ENCODE results near the gene IL23R. TPM values are rescaled to one million over a fixed set of nuclear protein-coding genes. Genes with fewer than 3 reads are reported as not detected.
A peak's percentile ranks its signal among the peaks of the same experiment; 100 is the strongest.

IL23R gene
- total RNA-seq, 3 donors from 2014 or later = not detected

GRCh38 chr1:67148516-67149178 lies 17.6 kb upstream of the IL23R start:
- H3K36me3 ChIP-seq = no peaks in the 10 kb centered on the region
- H3K4me1 ChIP-seq = peaks cover 0 to 5% of the 10 kb centered on the region in 2 donors
- no peaks in the 10 kb centered on the region for H3K9me3 ChIP-seq
- H3K27me3 ChIP-seq = no peaks in the 10 kb centered on the region
- no peak for TF ChIP-seq CTCF (IDR thresholded peaks at IDR 0.05)
- TF ChIP-seq POLR2A (IDR thresholded peaks at IDR 0.05) = no peak
- TF ChIP-seq POLR2AphosphoS5 (IDR thresholded peaks at IDR 0.05) = no peak
- no peak overlapping the region for H3K27ac ChIP-seq
- intact Hi-C loops (cut with DNase I; ENCODE audit: low total_unique reads) = no loop called here
- no peak for DNase-seq (ENCODE audit: low spot score in 2 of 2)
- H3K4me3 ChIP-seq = peak overlapping the region in 1 of 3 donors; percentile 9

DNA sequence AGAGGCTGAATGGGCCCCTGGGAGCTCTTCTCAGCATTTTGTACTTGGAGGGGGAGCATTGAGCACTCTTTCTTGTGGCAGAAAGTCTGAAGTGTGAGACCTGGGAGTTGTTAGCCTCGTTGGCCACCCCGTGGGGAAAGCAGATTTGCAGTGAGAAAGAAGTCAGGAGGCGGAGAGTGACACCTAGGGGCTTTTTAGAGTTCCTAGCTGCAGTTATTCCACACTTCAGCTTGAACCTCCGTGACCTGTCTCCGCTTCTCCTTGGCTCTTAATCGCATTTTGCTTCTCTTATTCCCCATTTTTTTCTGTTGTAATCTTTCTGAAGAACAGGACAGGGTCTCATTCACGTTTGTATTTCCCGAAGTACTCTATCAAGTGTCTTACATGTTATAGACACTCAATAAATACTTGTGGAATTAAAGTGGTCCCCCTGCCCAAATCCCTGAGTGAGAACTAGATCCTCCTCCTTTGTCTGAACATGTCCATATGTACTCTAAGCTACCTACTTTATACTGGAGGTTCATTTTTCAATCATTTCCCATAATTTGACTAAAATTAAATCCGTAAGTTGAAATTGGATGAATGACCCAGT lies 17.0 kb upstream of the IL23R start:
- TF ChIP-seq POLR2A (IDR thresholded peaks at IDR 0.05) (no peak), CTCF (IDR thresholded peaks at IDR 0.05) (peak in 2 of 3 donors; percentile 80 to 82), POLR2AphosphoS5 (IDR thresholded peaks at IDR 0.05) (no peak)
- Histone ChIP-seq H3K9me3 (no peaks in the 10 kb centered on the region), H3K4me1 (peaks cover 0 to 5% of the 10 kb centered on the region in 2 donors), H3K4me3 (peak overlapping the region in 1 of 3 donors; percentile 9), H3K27me3 (no peaks in the 10 kb centered on the region), H3K36me3 (no peaks in the 10 kb centered on the region), H3K27ac (no peak overlapping the region)
- intact Hi-C loops (cut with DNase I; ENCODE audit: low total_unique reads) = no loop called here
- DNase-seq (ENCODE audit: low spot score in 2 of 2) = peak; percentile 47 to 58

GRCh38 chr1:67150931-67151330 lies 15.3 kb upstream of the IL23R start:
- no peaks in the 10 kb centered on the region for H3K36me3 ChIP-seq
- H3K4me3 ChIP-seq = no peak overlapping the region
- no peaks in the 10 kb centered on the region for H3K27me3 ChIP-seq
- intact Hi-C loops (cut with DNase I; ENCODE audit: low total_unique reads) = no loop called here
- peaks cover 0 to 5% of the 10 kb centered on the region in 2 donors for H3K4me1 ChIP-seq
- no peak overlapping the region for H3K27ac ChIP-seq
- no peaks in the 10 kb centered on the region for H3K9me3 ChIP-seq
- TF ChIP-seq POLR2AphosphoS5 (IDR thresholded peaks at IDR 0.05) (no peak), POLR2A (IDR thresholded peaks at IDR 0.05) (no peak), CTCF (IDR thresholded peaks at IDR 0.05) (no peak)
- DNase-seq (ENCODE audit: low spot score in 2 of 2) = no peak

GRCh38 chr1:67158401-67158800 lies 7.9 kb upstream of the IL23R start:
- intact Hi-C loops (cut with DNase I; ENCODE audit: low total_unique reads) = no loop called here
- no peak overlapping the region for H3K27ac ChIP-seq
- no peaks in the 10 kb centered on the region for H3K27me3 ChIP-seq
- H3K9me3 ChIP-seq = no peaks in the 10 kb centered on the region
- H3K4me3 ChIP-seq = no peak overlapping the region
- no peaks in the 10 kb centered on the region for H3K36me3 ChIP-seq
- TF ChIP-seq POLR2A (IDR thresholded peaks at IDR 0.05) (no peak), CTCF (IDR thresholded peaks at IDR 0.05) (no peak), POLR2AphosphoS5 (IDR thresholded peaks at IDR 0.05) (no peak)
- DNase-seq (ENCODE audit: low spot score in 2 of 2) = no peak
- no peaks in the 10 kb centered on the region for H3K4me1 ChIP-seq

DNA sequence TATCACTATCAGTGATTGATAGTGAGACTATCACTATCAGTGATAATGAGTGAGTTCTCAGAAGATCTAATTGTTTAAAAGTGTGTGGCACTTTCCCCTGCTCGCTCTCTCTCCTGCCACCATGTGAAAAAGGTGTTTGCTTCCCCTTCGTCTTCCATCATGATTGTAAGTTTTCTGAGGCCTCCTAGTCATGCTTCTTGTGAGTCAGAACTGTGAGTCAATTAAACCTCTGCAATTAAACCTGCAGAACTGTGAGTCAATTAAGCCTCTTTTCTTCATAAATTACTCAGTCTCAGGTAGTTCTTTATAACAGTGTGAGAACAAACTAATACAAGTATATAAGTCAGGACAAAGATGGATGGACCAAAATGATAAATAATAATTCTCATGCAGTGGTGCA lies 7.0 kb upstream of the IL23R start:
- TF ChIP-seq POLR2AphosphoS5 (IDR thresholded peaks at IDR 0.05) (no peak), POLR2A (IDR thresholded peaks at IDR 0.05) (no peak), CTCF (IDR thresholded peaks at IDR 0.05) (no peak)
- H3K4me1 ChIP-seq = no peaks in the 10 kb centered on the region
- H3K4me3 ChIP-seq = no peak overlapping the region
- intact Hi-C loops (cut with DNase I; ENCODE audit: low total_unique reads) = no loop called here
- no peak for DNase-seq (ENCODE audit: low spot score in 2 of 2)
- H3K27me3 ChIP-seq = no peaks in the 10 kb centered on the region
- H3K36me3 ChIP-seq = no peaks in the 10 kb centered on the region
- no peaks in the 10 kb centered on the region for H3K9me3 ChIP-seq
- H3K27ac ChIP-seq = no peak overlapping the region

Data from breast epithelium (tissue), 4 donors.